Stimulated activated CD8-positive, alpha-beta memory T cell treated with anti-CD3 and anti-CD28 coated beads, Interleukin-12 subunit alpha, Interleukin-12 subunit beta, amount 100 ng/mL, for 24 hours (primary cell): ENCODE measurements around the gene PGBD5.
A peak's percentile ranks its signal among the peaks of the same experiment; 100 is the strongest.

Experiments used
- DNase-seq: peaks from one replicate; pipeline ENCODE4 v3.0.0-alpha.2; 2020; ENCODE audit errors: extremely low read depth

PGBD5 gene

GRCh38 chr1:230322967-230323547 is 103.1 kb downstream of the PGBD5 start:
- no peak for DNase-seq

- no peak for DNase-seq
Measured at GRCh38 chr1:230322421-230322756, 103.7 kb downstream of the PGBD5 start.

DNA sequence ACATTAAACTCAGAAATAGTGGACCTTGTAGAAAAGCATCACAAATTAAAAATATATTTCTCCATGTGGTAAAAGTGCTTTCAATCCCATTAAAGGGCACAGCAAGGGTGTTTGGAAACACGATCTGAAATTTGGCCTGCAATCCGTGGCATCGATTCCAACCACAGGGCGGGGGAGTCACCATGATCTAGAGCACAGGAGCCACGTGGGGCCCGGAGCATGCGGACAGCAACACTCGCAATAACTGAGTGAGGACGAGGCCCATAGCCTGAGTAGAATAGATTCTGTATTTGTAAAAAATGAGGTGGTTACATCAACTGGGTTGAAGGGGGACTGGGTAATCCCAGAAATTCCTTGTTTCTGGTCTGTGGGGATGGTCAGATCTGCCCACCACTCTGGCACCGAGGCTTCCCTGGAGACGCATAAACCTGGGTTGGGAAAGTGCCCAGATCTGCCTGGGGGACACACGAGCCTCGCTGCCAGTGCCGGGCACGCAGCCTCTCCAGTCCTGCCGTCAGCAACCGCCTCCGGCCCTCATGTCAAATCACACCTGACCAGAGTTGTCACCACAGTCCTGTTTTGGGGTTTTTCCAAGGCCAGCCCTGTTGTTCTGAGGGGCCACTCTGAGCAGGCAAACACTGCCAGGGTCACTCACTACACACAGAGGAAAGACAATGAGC is 104.3 kb downstream of the PGBD5 start:
- DNase-seq = no peak

DNA sequence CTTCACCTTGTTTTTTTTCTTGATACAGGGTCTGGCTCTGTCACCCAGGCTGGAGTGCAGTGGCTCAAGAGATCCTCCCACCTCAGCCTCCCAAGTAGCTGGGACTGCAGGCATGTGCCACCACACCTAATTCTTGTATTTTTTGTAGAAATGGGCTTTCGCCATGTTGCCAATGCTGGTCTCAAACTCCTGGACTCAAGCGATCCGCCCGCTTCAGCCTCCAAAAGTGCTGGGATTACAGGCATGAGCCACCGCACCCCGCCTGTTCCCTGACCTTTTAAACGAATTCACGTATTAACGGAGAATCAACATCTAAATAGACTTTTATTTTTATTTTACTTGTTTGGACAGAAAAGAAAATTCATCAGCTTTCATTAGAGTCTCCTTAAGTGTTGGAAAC is 104.8 kb downstream of the PGBD5 start:
- no peak for DNase-seq

GRCh38 chr1:230320804-230321203 is 105.3 kb downstream of the PGBD5 start:
- no peak for DNase-seq

- DNase-seq = no peak
Measured at GRCh38 chr1:230319014-230319747, 107.0 kb downstream of the PGBD5 start.

DNA sequence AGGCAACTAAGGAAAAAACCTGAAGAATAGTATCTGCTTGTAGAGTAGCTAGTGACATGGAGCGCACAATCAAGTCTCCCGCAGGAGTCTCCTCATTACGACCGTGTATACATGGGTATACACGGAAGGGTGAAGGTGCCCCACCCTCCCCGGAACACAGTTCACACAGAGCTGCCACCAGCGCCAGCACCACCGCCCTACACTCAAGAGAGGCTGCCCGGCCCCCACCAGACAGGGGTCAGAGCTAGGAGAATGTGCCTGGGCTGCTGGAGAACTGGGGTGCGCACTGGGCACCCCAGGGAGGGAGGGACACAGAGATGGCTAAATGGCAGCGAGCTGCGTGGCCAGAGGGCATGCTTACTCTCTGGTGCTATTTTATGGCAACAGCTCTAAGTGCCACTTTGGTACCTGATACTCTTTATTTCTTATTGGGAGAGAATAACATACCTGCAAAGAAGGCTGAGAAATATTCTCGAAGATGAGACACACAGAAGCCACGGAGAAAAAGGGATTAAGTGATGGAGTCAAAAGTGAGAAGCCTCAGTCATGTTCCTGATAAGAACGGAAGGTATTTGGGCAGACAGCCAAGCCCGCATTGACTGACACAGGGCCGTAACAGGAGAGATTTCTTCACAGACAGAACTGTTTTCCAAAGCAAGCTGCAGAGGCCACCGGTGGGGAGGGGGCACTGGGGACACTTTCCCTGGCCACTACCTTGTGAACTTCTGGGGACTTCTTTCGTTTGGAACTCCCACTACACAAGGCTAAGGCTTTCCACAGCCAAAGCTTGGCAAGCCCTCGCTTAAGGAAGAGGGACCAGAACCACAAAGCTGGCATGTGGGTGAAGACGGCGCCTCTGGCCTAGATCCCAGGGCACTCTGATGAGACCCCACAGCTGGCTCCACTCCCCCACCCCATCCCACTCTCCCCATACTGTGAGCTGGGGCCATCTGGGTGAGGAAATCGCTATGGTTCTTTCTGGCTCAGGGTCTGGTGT is 108.0 kb downstream of the PGBD5 start:
- no peak for DNase-seq

DNA sequence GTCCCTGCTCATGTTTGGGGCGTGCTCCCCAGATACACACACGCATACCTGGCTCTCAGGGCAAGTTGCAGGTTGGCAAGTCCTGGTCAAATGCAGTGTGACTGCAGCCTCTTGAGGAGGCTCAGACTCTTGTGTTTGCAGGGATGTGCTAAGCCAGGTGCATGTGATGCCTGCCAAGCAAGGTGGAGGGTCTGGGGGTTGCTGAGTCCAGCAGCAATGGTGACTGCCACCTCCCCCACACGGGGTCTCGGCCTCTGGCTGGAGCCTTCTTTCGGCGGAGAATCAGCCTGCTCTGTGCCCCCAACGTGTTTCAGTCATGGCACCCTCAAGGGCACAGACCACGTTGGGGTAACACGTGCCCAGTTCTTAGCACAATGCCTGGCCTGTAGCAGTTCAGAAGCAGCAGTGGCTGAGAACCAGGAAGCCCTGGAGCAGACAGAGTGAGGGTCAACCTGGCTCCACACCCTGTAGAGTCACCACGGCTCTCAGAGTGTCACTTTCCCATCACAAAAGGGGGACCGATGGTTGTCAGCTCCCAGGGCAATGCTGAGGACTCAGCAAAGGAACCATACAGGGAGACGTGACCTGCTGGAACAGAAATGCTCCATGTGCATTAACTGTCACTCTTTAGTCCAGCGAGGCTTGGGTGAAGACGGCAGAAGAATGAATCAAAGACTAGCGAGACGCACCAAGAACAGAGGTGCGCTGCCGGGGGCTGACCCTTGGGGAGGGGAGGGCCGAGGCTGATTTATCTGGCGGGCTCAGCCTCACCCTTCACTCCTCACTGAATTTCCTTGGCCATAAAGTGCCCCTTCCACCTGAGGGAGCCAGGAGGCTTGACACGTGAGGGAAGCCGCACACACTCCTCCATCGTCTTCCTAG is 109.0 kb downstream of the PGBD5 start:
- no peak for DNase-seq

- DNase-seq = no peak
Measured at GRCh38 chr1:230315099-230315498, 111.0 kb downstream of the PGBD5 start.

- DNase-seq = no peak
Measured at GRCh38 chr1:230314142-230314470, 112.0 kb downstream of the PGBD5 start.

DNA sequence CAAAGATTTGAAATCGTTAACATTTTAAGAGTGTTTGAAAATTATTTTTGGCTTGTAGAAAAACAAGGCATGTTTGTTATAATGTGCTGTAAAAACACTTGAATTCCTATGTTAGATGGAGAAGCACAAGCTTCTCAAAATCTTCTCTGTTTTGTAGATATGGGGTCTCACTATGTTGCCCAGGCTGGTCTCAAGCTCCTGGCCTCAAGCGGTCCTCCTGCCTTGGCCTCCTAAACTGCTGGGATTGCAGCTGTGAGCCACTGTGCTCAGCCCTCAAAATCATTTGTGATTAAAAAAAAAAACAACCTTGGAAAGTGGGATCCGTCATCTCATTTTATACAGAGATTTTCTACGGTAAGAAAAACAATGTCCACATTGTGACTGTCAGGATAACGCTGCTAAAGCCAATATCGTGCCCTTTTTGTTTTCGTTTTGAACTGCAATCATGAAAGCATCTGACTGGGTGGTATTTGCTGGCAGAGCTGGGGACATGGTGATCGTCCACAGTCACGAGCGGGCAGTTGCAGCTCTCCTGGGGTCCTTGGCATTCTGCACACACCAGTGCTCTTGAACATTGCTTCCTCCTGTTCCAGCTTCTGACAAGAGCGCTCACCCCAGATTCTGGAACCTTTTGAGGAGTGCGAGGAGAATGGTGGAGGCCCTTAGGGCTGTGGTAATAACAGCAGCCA is 112.5 kb downstream of the PGBD5 start:
- no peak for DNase-seq

GRCh38 chr1:230312676-230313075 is 113.5 kb downstream of the PGBD5 start:
- no peak for DNase-seq

DNA sequence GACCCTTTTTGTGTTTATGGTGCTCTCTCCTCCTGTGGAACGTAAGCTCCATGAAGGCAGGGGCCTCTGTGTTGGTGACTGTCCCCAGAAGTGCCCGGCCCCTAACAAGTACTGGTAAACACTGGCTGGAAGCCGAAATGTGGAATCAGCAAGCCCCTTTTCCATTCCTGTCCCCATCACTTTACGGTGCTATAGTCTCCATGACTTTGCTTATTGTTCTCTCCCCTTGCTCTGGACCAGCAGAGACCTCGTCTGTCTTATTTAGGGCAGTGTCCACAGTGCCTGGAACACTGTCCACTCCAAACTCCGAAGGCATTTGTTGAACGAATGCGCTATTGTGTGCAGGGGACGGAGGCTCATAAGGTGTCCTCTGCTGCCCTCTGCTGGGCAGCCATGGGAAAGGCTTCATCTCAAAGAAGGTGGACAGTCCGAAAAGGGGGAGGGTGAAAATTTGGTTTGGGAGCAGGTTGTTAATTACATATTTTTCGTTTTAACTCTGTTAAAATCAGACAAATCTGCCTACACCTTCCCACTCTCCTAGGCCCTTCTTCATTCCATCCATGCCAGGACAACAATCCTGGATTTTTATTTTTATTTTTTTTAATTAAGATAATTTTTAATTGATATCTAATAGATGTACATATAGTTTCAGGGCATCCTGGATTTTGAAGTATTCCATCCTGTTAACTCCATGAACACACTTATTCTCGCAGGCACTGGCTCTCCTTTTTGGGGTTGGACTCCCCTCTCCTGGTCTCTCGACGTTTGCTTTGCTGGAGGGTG is 115.6 kb downstream of the PGBD5 start:
- peak; percentile 16 for DNase-seq

DNA sequence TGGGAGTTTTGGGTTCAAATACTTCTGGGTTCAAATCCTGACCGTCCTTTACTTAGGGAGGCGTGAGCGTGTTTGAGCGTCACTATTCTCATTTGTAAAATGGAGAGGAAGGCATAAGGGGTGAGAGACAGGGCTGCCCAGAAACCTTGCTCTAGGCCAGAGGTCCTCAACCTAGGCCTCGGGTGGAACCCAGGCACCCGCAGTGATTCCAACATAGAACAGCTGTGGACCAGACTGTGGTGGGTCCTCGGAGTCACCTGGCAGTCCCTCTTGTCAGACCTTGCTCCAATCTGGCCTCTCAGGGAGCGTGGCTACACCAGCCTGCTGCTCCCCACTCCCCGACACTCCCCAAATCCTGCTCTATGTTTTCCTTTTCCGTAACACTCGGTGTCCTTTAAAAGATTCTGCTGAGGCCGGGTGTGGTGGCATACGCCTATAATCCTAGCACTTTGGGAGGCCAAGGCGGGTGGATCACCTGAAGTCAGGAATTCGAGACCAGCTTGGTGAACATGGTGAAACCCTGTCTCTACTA is 116.4 kb downstream of the PGBD5 start:
- DNase-seq = no peak

DNA sequence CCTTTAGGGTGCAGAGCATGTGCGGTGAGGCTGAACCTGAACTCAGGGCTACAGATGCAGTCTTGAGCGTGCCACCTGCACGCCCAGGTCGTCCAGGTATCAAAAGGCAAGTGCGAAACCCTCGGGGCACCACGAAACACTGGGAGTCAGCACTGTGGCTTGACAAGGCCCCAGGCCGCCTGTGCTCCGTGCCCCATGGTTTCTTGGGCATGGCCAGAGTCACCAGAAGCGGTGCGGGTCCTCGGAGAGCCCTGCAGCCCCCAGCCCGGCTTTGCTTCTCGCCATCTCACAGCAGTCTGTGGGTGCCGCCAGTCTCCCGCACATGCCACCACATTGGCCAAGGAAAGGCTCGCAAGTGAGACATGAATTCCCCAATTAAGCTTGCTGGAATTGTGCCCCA is 117.3 kb downstream of the PGBD5 start:
- no peak for DNase-seq

DNA sequence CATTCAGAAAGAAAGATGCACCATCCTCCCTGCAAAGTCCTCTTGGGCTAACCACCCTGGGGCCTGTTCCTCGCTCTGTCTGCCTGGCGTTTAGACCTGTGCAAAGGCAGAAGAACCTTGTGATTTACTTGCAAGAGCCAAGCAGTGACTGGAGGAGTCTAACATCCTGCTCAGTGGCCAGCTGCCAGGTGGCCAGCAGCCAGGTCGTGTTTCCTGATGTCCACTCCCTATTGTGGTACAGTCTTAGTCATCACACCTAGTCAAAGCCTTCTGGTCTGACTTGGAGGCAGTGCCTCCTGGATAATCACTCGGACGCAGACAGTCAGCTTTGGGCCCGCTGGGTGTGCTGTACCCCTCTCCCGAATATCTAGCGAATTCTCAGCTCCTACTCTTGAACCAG is 118.1 kb downstream of the PGBD5 start:
- DNase-seq = no peak

DNA sequence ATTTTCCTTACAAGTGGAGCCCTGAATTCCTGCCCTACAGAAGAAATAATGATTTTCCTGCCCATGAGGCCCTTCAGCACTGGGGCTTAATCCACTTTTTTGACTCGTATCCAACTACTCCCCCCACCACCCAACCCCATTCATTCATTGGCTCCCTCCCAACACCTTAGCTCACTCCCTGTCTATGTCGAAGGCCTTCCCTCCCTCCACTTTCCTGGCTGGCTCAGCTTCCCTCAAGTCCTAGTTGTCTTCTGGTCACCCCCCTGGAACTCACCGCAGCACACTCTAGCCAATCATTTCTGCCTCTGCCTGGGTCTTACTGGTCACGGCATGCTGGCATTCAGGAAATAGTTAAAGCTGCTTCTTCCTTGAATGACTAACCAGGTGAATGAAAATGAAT is 118.9 kb downstream of the PGBD5 start:
- DNase-seq = no peak

DNA sequence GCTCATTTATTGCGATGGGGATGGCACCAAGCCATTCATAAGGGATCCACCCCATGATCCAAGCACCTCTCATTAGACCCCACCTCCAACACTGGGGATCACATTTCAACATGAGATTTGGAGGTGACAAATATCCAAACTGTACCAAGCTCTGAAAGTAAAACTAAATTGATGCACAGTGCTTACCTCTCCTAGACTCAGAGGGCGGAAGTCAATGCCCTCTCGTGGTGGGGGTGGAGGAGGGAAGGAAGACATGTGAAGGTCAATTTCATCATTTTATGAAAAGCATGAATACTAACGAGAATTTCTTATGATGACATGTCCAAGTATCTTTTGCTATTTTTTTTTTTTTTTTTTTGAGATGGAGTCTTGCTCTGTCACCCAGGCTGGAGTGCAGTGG is 120.0 kb downstream of the PGBD5 start:
- no peak for DNase-seq

DNA sequence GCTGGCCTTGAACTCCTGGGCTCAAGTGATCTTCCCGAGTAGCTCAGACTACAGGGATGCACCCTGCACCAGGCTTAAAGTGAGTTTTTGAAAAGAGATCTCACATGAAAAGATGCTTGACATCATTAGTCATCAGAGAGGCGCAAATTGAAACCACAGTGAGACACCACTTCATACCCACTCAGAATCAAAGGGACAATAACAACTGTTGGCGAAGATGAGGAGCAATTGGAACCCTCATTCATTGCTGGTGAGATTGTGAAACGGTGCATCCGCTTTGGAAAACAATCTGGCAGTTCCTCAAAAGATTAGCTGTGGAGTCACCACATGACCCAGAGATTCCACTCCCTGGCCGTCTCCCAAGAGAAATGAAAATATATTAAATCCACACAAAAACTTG is 122.3 kb downstream of the PGBD5 start:
- no peak for DNase-seq

- DNase-seq = no peak
Measured at GRCh38 chr1:230303069-230303468, 123.1 kb downstream of the PGBD5 start.
